ENCODE measurements around the gene AKT1.
A peak's percentile ranks its signal among the peaks of the same experiment; 100 is the strongest.

Gene AKT1

DNA sequence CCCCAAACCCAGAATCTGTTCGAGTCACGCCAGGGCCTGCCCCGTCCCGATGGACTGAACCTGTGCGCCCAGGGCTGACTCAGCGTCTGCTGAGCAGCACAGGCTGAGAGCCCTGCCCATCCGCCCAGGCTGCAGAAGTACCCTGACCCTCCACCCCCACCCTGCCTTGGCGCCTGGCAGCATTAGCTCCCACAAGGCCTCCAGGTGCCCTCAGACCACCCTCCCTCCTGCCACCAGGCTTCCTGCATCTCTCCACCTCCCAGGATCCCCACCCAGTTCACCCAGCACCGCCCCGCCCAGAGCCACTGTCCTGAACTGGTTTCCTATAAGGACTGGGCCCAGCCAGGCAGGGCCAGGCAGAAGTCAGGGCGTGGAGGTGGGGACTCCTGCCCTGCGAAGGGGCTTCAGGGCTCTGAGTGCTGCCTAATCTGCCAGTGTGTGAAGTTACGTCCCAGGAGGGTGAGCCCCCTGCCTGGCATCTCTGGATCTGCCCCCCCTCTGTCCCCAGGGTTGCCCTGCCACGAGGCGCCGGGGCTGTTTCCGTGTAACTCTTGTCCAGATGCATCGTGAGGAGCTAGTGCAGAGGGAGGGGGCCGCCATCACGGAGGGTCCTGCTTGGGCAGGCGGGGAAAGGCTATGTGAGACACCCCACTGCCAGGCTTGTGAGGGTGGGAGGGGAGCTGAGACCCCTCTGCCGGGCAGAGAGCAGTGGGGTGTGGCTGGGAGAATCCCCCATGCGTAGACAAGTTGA is 62.4 kb downstream of the AKT1 start:
- H2AFZ ChIP-seq (ENCODE audit: low read depth, low read length) = no peak overlapping the region
- no peak overlapping the region for H3K4me3 ChIP-seq (ENCODE audit: low read length)
- H3K9ac ChIP-seq (ENCODE audit: low read length) = no peak overlapping the region
- no peaks in the 10 kb centered on the region for H3K9me3 ChIP-seq (ENCODE audit: insufficient read depth, low read length)
- H3K4me2 ChIP-seq (ENCODE audit: low read length) = no peak overlapping the region
- no peaks in the 10 kb centered on the region for H3K27me3 ChIP-seq (ENCODE audit: low read depth, low read length)
- TF ChIP-seq, protein P1, sequence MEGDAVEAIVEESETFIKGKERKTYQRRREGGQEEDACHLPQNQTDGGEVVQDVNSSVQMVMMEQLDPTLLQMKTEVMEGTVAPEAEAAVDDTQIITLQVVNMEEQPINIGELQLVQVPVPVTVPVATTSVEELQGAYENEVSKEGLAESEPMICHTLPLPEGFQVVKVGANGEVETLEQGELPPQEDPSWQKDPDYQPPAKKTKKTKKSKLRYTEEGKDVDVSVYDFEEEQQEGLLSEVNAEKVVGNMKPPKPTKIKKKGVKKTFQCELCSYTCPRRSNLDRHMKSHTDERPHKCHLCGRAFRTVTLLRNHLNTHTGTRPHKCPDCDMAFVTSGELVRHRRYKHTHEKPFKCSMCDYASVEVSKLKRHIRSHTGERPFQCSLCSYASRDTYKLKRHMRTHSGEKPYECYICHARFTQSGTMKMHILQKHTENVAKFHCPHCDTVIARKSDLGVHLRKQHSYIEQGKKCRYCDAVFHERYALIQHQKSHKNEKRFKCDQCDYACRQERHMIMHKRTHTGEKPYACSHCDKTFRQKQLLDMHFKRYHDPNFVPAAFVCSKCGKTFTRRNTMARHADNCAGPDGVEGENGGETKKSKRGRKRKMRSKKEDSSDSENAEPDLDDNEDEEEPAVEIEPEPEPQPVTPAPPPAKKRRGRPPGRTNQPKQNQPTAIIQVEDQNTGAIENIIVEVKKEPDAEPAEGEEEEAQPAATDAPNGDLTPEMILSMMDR (IDR thresholded peaks at IDR 0.05; ENCODE audit: low read depth, low read length) = no peak
- no peak for TF ChIP-seq EZH2phosphoT487 (IDR thresholded peaks at IDR 0.05; ENCODE audit: low read depth)
- no peaks in the 10 kb centered on the region for H3K79me2 ChIP-seq (ENCODE audit: low read length)
- no peak overlapping the region for H3K27ac ChIP-seq (ENCODE audit: low read length)
- no peaks in the 10 kb centered on the region for H4K20me1 ChIP-seq (ENCODE audit: insufficient read depth, low read length)
- no peaks in the 10 kb centered on the region for H3K4me1 ChIP-seq (ENCODE audit: low read length)
- H3K36me3 ChIP-seq (replicated peaks; ENCODE audit: low read depth, low read length) = no peaks in the 10 kb centered on the region

DNA sequence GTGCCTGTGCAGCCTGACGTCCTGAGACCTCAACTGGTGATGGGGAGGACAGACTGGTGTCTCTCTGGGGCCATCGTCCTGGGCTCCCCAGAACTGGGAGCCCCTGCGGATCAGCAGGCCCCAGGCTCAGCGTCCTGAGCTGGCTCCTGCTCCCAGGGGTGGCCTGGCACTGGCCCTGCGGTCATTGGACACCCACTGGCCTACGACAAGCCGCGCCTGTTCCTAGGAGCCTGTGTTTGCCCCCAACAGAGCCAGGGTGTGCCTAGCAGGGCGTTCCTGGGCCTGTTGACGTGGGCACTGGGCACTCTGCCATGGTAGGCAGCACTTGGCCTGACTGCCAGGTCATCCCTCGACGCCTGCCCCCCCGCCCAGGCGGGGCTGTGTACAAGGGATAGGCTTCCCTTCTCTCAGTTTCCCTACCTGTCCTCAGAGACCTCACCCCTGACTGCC is 63.2 kb downstream of the AKT1 start:
- no peak overlapping the region for H3K9ac ChIP-seq (ENCODE audit: low read length)
- no peaks in the 10 kb centered on the region for H3K27me3 ChIP-seq (ENCODE audit: low read depth, low read length)
- no peak overlapping the region for H3K4me3 ChIP-seq (ENCODE audit: low read length)
- no peaks in the 10 kb centered on the region for H3K79me2 ChIP-seq (ENCODE audit: low read length)
- no peak overlapping the region for H3K27ac ChIP-seq (ENCODE audit: low read length)
- no peaks in the 10 kb centered on the region for H4K20me1 ChIP-seq (ENCODE audit: insufficient read depth, low read length)
- no peaks in the 10 kb centered on the region for H3K9me3 ChIP-seq (ENCODE audit: insufficient read depth, low read length)
- no peak overlapping the region for H2AFZ ChIP-seq (ENCODE audit: low read depth, low read length)
- H3K4me2 ChIP-seq (ENCODE audit: low read length) = no peak overlapping the region
- no peaks in the 10 kb centered on the region for H3K36me3 ChIP-seq (replicated peaks; ENCODE audit: low read depth, low read length)
- TF ChIP-seq EZH2phosphoT487 (IDR thresholded peaks at IDR 0.05; ENCODE audit: low read depth) = no peak
- TF ChIP-seq, protein P1 (IDR thresholded peaks at IDR 0.05; ENCODE audit: low read depth, low read length) = no peak
- no peaks in the 10 kb centered on the region for H3K4me1 ChIP-seq (ENCODE audit: low read length)

DNA sequence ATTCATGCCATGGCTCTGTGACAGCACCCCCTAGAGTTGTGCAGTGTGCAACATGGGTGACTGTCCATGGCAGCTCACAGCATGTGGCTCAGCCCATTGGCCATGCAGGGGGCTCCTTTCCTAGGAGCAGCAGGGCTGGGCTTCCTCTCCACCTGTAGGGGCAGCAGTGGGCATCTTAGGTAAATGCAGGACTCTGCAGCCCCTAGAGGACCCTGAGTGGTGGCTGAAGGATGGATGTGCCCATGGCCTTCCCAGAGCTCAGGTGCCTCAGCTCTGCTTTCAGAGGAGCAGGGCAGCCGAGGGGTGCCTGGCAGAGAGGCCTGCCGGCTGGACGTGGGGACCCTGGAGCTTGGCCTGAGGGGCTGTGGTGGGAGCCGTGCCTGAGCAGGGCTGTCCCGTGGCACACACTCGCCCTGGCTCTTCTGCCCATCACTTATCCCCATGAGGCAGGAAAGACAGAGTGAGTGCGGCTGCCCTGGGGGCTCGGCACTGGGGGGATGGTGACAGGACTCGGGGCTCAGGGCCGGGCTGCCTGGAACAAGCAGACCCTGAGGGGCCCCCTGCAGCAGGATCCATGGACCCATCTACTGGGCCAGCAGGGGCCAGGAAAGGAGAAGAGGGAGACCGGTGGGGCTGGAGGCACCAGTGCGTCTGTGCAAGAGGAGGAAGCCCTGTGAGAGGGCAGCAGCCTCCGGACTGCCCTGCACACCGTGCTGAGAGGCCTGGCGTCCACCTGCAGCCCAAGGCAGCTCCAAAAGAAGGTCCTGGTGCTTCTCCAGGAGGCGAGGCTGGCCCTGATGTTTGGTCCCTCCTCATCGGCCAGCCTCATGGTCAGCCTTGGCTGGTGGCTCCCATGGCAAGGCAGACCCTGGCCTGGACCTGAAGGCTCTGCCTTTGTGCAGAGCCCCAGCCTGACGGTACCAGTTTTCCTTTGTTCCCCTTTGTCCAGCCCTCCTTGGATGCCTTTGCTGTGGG is 63.9 kb downstream of the AKT1 start:
- no peak overlapping the region for H3K4me3 ChIP-seq (ENCODE audit: low read length)
- H3K27ac ChIP-seq (ENCODE audit: low read length) = no peak overlapping the region
- no peaks in the 10 kb centered on the region for H3K9me3 ChIP-seq (ENCODE audit: insufficient read depth, low read length)
- no peaks in the 10 kb centered on the region for H3K27me3 ChIP-seq (ENCODE audit: low read depth, low read length)
- no peak overlapping the region for H2AFZ ChIP-seq (ENCODE audit: low read depth, low read length)
- no peak overlapping the region for H3K9ac ChIP-seq (ENCODE audit: low read length)
- H3K4me1 ChIP-seq (ENCODE audit: low read length) = no peaks in the 10 kb centered on the region
- H3K36me3 ChIP-seq (replicated peaks; ENCODE audit: low read depth, low read length) = no peaks in the 10 kb centered on the region
- no peak overlapping the region for H3K4me2 ChIP-seq (ENCODE audit: low read length)
- TF ChIP-seq EZH2phosphoT487 (IDR thresholded peaks at IDR 0.05; ENCODE audit: low read depth) = no peak
- TF ChIP-seq, protein P1 (IDR thresholded peaks at IDR 0.05; ENCODE audit: low read depth, low read length) = peak; percentile 39
- H3K79me2 ChIP-seq (ENCODE audit: low read length) = no peaks in the 10 kb centered on the region
- H4K20me1 ChIP-seq (ENCODE audit: insufficient read depth, low read length) = no peaks in the 10 kb centered on the region

DNA sequence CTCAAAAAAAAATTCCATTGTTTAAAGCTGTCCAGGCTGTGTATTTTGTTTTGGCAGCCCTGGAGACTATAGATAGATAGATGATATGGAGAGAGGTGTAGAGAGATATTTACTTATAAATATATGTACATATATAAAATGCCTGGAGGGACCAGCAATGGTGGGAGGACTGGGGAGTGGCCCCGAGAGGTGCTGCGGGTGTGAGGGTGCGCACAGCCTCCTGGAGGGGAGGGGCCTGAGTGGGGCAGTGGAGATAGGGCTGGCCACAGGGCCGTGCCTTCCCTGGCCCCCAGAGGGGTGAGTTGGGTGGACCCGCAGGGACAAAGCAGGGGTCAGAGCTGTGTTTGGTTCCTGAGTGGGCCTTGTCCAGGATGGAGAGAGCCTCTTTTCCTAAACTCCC is 65.1 kb downstream of the AKT1 start:
- H3K4me3 ChIP-seq (ENCODE audit: low read length) = no peak overlapping the region
- H3K4me2 ChIP-seq (ENCODE audit: low read length) = no peak overlapping the region
- H3K9me3 ChIP-seq (ENCODE audit: insufficient read depth, low read length) = no peaks in the 10 kb centered on the region
- no peak overlapping the region for H3K9ac ChIP-seq (ENCODE audit: low read length)
- no peaks in the 10 kb centered on the region for H4K20me1 ChIP-seq (ENCODE audit: insufficient read depth, low read length)
- H3K27ac ChIP-seq (ENCODE audit: low read length) = no peak overlapping the region
- H2AFZ ChIP-seq (ENCODE audit: low read depth, low read length) = no peak overlapping the region
- H3K27me3 ChIP-seq (ENCODE audit: low read depth, low read length) = peaks cover 9% of the 10 kb centered on the region
- H3K36me3 ChIP-seq (replicated peaks; ENCODE audit: low read depth, low read length) = no peaks in the 10 kb centered on the region
- no peaks in the 10 kb centered on the region for H3K79me2 ChIP-seq (ENCODE audit: low read length)
- TF ChIP-seq EZH2phosphoT487 (IDR thresholded peaks at IDR 0.05; ENCODE audit: low read depth) = no peak
- TF ChIP-seq, protein P1 (IDR thresholded peaks at IDR 0.05; ENCODE audit: low read depth, low read length) = no peak
- no peaks in the 10 kb centered on the region for H3K4me1 ChIP-seq (ENCODE audit: low read length)

Data from OCI-LY3 (cell line).